ELR (cell line): ENCODE measurements around the gene PPP1R7.
"Not testable (repeated sequence)": the region's sequence is repeated elsewhere in the genome, so short reads cannot be mapped to it uniquely, and the experiment has no call there.

Experiments used
- DNase-seq: peaks from one replicate; pipeline ENCODE4 v3.0.0-alpha.2; 2015; ENCODE audit warnings: low read depth

PPP1R7 gene

DNA sequence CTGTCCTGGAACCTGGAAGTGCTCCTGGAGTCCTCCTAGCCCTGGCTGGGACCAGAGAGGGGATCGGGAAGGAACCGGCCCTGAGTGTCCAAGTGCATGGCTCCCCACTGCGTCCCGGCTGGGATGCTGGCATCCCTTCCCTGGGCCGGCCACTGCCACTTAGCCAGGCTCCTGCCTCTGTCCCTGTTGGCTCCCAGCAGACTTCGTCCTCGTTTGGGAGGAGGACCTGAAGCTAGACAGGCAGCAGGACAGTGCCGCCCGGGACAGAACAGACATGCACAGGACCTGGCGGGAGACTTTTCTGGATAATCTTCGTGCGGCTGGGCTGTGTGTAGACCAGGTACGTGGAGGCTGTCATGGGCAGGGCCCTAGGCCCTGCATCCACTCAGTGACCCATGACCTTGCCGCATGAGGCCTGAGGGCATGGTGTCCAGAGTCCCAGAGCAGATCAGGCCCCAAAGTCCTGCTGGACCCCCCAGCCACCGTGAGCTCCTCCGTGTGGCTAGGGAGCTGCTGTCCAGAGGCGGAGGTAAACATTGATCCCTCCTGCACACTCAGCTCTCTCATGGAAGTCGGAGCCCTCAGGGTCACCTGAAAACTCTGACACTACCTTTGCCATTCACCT, 45.4 kb downstream of the PPP1R7 start:
- DNase-seq: no peak

DNA sequence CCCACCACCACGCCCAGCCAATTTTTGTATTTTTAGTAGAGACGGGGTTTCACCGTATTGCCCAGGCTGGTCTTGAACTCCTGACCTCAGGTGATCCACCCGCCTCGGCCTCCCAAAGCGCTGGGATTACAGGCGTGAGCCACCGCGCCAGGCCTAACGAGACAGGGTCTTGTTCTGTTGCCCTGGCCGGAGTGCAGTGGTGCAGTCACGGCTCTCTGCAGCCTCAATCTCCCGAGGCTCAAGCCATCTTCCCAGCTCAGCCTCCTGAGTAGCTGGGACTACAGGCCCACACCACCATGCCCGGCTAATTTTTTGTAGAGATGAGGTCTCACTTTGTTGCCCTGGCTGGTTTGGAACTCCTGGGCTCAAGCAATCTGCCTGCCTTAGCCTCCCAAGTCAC, 47.0 kb downstream of the PPP1R7 start:
- not testable (repeated sequence) for DNase-seq

DNA sequence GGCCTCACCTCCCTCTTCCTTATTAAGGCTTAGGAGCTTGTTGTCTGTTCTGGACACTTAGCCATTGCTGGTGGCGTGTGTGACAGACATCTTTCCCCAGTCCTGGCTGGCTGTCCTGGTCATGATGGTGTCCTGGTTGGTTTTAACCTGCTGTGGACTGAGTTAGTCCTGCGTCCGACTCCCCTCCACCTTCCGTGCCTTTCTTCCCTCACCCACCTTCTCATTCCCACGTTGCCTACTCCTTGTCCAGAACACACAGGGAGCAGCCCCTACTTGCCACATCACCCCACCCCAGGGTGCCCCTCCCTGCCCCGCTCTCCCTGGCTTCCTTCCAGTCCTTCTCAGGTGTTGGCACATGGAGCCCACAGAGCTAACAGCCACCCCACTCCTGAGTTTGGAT, 47.7 kb downstream of the PPP1R7 start:
- DNase-seq: no peak

DNA sequence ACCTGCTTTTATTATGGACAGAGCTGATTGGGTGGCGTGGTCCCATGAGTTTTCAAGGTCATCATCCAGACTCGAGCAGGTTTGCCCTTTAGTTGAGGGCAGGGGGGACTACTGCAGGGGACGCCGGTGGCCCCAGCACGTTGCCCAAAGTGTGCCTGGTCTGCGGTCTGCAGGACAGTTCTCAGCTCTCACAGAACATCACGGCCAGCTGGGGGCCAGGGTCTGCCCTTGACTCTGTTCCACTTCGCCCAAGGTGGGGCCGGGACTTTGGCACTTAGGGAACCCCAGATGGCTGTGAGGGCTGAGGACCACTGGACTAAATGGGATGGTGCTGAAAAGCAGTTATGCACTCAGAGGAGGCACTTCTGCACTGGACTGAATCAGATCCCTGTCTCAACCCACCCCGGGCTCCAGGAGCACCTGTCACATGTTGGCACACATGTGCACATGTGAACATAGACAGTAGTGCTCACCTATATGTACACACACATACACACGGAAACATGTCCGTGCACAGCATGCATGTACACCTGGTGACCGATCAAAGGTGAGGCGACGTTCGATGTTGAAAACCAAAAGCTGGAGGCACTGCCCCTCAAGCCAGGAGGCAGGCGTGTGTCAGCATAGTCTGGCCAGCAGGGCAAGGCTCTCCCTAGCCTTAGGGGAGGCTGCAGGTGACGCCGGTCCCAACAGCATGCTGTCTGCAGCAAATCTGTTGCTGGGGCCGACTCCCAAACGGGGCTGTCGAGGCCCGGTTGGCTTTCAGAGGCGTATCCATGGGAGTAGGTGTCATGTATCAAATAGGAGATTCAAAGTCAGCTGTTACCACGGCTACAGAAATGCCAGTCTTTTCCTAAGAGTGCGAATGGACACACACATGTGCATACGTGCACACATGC, 48.4 kb downstream of the PPP1R7 start:
- no peak for DNase-seq

DNA sequence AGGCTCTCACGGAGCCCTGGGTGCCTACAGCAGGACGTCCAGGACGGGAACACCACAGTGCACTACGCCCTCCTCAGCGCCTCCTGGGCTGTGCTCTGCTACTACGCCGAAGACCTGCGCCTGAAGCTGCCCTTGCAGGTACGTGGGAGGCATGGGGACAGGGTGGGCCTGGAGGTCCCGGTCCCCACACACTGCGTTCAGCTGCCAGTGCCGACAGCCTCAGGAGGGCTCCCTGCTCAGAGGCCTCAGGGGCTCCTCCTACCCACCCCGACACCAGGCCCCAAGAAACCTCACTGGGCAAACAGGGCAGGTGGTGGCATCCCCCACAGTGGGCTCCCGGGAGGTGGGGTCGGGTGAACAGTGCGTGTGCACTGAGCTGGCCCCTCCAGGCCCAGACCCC, 49.0 kb downstream of the PPP1R7 start:
- no peak for DNase-seq

DNA sequence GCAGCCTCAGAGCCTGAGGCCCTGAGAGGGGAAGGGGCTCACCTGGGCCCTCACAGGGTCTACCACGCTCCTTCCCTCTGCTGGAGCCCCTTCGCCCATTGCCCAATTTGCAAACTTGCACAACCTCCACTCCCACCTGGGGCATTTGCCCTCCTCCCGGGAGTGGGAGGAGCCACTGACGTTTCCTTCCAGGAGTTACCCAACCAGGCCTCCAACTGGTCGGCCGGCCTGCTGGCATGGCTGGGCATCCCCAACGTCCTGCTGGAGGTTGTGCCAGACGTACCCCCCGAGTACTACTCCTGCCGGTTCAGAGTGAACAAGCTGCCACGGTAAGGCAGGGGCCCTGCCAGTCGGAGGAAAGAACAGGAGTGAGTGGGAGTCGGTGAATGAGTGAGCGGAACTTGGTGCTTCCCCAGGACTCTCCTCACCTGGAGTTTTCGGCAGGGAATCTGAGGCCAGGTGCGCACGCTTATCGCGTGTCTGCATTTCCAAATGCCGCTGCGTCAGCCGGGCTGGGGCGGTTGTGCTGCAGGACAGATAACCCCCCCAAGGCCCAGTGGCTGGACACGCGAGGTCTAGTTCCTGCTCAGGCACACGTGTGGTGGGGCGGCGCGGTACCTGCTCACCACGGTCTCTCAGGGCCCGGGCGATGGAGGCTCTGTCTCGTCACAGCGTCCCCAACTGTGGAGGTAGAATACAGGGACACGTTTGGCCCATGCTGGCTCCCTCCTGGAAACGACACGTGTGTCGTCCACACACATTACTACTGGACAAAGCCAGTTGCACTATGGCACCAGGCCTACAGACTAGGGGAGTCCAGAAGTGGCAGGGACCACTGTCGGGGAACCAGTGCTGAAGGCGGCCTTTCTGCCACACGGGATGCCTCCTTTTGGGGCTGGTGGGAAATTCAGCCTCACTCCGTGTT, 49.9 kb downstream of the PPP1R7 start:
- DNase-seq: no peak

DNA sequence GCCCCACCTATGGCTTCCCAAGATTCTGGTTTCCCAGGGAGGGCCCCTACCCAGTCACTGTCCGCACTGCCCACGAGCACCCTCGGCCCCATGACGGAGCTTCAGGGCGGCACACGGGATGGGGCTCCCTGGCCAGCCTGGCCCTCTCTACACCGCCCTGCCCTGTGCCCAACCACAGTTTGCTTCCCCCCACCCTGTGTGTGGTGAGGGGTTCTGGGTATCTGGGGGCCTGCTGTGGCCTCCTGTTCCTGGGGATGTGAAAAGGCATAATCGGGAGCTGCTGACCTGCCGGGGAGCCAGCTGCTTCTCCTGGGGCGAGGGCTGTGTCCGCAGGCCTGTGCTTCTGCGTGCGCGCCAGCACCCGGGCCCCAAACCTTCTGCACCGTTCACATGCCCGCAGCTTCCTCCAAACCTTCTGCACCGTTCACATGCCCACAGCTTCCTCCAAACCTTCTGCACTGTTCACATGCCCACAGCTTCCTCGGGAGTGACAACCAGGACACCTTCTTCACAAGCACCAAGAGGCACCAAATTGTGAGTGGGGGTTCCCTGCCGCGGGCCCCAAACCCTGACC, 50.6 kb downstream of the PPP1R7 start:
- no peak for DNase-seq

DNA sequence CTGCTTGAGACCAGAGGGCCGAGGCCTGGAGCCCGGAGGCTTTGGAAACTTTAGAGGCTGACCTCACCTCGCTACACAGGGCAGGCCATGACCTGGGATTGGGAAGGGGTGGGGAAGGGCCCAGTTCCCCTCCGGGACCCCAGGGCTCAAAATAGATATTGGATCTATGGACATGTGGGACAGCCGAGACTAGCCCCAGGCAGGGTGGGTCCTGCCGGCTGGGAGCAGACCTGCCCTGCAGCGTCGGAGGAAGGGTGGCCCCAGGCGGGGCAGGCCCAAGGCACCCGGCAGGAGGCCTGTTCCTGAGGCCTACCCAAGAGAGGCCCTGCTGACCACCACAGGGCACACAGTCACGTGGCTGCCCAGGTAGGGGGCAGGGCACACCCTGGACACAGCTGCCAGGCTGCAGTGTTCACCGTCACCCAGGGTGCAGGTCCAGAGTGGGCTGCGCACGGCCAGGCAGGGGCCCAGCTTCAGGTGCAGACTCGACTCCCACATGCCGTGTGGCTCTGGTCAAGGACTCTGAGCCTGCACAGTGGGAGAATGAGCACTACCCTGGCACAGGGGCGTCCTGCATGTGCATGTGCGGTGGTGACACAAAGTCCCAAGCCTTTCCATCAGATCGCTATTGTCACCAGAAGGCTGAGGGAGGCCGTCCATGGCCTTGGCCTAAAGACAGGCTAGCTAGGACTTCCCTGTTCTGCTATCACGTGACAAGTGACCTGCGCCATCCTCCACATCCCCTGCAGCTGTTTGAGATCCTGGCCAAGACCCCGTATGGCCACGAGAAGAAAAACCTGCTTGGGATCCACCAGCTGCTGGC, 51.4 kb downstream of the PPP1R7 start:
- no peak for DNase-seq

DNA sequence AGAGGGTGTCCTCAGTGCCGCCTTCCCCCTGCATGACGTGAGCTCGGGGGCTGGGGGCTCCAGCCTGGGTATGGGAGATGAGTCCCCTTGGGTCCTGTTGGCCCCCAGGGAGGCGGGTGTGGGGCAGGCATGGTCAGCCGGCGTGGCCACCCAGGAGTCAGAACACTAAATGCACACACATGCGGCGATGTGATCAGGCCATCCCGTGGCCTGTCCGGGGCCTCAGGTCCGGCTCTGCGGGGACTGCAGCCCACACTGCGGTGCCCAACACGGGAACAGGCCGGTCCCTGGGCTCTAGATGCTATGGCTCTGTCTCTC, 52.0 kb downstream of the PPP1R7 start:
- DNase-seq: no peak

DNA sequence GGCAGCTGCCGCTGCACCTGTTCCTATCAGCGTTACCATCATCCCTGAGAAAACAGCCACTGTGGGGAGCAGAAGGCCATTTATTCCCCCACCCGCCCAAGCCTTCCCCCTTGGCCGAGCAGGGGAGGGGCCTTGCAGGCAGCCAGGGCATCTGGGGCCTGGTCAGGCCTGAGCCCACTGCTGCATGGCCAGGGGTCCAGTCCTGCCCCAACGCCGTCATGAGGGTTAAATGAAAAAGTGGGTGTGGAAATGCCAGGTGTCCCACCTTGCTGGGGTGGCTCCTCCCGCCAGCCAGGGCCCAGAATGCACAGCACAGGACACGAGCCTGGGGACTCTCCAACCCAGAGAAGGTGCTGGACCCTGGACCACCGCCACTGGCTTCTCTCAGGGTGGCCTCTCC, 52.4 kb downstream of the PPP1R7 start:
- no peak for DNase-seq

DNA sequence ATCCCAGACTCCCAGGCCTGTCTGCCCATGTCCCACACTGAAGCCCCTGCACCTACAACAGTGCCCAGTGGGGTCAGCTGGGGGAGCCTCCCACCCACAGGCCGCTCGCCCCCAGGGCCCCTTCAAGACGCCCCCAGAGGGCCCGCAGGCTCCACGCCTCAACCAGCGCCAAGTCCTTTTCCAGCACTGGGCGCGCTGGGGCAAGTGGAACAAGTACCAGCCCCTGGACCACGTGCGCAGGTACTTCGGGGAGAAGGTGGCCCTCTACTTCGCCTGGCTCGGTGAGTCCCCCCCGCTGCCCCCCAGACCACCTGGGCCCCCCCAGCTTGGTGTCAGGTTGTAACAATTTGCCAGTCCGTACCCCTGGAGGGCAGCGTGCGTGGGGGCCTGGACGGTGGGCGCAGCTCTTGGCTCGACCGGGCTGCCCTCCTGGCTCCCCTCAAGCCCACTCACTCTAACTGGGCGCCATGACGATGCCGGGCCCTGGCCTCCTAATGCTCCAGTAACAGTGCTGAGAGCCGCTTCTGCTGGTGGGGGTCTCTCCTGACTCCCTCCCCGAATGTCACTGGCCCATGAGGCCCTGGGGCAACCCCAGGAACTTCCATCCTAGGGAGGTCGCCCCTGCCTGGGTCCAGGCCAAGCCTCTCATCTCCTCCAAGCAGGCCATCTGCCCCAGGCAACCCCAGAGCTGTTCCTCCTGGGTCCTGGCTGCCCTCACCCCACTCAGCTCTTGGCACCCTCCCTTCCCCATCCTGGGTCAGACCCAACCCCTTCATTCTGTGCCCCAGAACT, 53.1 kb downstream of the PPP1R7 start:
- no peak for DNase-seq

DNA sequence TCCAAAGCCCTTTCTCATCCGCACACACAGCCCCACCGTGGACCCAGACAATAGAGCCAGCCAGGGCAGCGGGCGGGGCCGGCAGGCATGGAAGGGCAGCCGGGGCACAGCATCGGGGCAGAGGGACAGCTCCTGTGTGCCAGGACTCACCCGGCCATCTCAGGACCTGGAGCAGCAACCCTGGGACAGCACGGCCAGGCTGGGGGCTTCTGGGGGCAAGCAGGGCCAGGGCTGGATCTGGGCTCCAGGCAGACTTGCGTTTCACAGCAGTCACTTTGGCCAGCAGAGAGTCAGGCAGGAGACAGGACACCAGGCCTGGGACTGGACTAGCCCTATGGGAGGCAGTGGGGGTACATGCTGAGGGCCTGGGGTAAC, 53.7 kb downstream of the PPP1R7 start:
- no peak for DNase-seq

DNA sequence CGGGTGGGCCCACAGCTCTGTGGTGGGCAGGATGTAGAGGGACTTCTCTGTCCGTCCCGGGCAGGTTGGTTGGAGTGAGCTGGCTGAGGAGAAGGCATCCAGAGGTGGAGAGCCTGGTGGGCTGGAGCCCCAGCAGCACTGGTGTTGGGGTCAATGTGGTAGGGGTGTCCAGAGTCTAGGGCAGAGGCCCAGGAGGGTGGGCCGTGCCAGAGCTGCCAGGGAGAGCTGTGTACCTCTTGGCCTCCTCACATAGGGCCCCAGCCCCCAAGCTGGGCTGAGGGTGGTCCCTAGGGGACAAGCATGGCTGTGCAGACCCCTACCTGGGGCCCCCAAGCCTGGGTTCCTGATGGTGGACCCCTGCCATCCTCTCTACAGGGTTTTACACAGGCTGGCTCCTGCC, 54.2 kb downstream of the PPP1R7 start:
- no peak for DNase-seq

DNA sequence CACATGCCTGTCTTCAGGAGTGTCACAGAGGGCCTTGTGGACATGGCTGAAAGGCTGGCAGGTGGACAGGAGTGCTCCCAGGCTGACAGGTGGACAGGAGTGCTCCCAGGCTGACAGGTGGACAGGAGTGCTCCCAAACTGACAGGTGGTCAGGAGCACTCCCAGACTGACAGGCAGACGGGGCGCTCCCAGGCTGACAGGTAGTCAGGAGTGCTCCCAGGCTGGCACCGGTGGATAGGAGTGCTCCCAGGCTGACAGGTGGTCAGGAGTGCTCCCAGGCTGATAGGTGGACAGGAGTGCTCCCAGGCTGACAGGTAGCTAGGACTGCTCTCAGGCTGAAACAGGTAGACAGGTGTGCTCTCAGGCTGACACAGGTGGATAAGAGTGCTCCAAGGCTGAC, 54.8 kb downstream of the PPP1R7 start:
- no peak for DNase-seq

DNA sequence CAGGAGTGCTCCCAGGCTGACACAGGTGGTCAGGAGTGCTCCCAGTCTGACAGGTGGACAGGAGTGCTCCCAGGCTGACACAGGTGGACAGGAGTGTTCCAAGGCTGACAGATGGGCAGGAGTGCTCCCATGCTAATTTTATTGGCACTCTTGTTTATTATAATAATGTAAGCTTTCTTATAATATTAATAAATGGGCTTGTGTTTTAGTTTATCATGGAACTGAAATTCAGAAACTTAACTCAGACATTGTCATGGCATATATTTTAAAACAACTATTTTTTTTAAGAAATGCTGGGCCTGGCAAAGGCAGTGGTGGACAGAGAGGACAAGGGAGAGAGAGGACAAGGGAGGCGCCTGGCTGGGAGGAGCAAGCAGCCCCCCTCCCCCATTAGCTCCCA, 56.9 kb downstream of the PPP1R7 start:
- DNase-seq: no peak

DNA sequence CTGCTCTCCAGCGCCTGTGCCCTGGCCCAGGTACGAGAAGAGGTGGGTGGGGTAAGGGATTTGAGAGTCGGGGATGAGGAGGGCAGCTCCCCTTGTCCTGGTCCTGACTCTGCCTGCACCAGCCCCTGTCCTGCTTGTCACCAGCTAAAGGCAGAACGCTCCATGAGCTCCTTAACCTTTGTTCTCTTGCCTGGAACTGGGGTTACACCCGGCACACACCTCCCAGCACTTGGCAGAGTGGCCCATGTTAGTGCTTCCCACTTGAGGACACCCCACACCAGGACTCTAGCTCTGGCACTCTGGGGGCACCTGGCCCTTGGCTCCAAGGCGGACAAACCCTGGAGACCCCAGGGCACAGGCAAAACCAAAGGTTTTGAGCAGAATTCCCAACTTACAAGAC, 57.4 kb downstream of the PPP1R7 start:
- no peak for DNase-seq

DNA sequence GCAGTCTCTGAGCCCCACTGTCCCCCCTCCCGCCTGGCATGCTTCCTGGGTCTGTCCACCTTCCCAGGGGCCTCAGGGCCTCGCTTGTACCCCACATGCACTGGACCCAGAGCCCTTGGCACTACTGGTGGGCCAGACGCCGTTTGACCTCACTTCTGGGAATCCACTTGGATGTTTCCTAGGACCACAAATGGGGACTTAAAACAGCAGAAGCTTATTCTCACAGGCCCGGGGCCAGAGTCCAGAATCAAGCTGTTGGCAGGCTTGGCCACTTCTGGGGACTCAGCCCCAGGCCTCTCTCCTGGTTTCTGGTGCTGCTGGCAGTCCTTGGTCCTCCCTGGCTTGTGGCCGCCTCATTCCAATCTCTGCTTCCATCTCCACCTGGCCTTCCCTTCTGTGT, 57.8 kb downstream of the PPP1R7 start:
- DNase-seq: no peak

DNA sequence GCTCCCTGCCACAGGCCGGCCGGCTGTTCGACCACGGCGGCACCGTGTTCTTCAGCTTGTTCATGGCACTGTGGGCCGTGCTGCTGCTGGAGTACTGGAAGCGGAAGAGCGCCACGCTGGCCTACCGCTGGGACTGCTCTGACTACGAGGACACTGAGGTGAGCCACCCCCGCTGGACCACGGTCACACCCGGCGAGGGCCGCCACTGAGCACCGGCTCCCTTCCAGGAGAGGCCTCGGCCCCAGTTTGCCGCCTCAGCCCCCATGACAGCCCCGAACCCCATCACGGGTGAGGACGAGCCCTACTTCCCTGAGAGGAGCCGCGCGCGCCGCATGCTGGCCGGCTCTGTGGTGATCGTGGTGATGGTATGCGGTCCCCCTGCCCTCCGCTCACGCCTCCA, 59.0 kb downstream of the PPP1R7 start:
- no peak for DNase-seq

DNA sequence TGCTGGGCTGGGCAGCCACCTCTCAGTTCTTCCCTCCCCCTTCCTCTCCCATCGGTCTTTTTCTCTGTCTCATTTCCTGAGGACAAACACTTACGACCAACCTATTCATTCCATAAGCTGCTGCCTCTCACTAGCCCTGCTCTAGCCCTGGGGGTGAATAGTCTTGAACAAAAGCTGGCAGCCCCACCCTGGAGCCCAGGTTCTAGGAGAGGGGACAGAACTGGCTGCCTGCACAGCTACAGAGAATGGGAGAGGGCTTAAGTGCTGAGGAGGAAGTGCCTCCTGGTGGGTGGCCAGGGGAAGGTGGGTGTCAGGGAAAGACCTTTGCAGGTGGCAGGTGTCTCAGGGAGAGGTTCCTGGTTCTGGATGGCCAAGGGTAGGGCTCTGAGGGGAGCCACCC, 61.0 kb downstream of the PPP1R7 start:
- peak; percentile 70 for DNase-seq

DNA sequence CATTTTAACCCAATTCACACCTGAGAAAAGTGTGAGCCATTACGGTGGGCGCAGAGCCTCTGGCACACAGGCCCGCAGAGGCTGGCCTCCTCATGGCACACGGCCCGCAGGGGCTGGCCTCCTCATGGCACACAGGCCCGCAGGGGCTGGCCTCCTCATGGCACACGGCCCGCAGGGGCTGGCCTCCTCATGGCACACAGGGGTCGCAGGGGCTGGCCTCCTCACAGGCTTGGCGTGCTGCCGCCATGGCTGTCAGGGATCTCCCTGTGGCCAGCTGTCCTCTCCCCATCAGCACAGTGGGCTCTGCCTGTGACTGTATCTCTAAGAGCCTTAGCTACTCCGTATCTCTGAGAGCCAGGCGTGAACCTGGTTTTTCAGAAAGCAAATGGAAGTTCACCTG, 62.8 kb downstream of the PPP1R7 start:
- no peak for DNase-seq

DNA sequence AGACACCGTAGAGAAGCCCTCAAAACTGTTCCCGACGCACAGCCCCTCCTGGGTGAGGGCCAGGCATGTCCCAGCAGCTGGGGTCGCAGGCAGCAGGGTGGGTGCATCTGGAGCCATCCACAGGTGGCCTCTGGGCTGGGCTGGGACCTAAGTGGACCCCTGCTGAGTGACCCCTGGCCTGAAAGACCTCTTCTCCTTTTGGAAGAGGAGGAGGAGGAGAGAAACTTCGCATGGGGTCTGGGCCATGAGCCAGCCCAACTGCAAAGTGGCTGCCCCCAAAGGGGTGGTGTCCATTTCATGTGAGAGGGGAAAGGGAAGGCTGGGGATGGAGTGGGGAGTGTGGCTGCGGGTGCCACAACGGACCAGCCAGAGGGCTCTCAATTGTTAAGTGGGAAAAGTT, 63.3 kb downstream of the PPP1R7 start:
- no peak for DNase-seq
